ENCODE results near the gene FADS6. TPM values are rescaled to one million over a fixed set of nuclear protein-coding genes. Genes with fewer than 3 reads are reported as not detected.
A peak's percentile ranks its signal among the peaks of the same experiment; 100 is the strongest.

FADS6 gene
- total RNA-seq, 2 experiments from 2014 or later = not detected

GRCh38 chr17:74859459-74860228 lies 33.8 kb downstream of the FADS6 start, which contains the start of gene GRIN2C:
GRIN2C (minus strand) TSS chr17:74859885; CDS start chr17:74855092, 4,793 bp downstream.
- Mint-ChIP-seq H3K4me1 (ENCODE audit: low read depth) (peaks cover 13% of the 10 kb centered on the region), H3K9me3 (no peaks in the 10 kb centered on the region), H3K36me3 (ENCODE audit: low read depth) (no peaks in the 10 kb centered on the region), H3K27ac (no peak within 1 kb of the TSS), H3K4me3 (peak within 1 kb of the TSS; percentile 69), H3K27me3 (peaks cover 73% of the 10 kb centered on the region)
- H3K36me3 ChIP-seq (ENCODE audit: insufficient read depth, low read length) = no peaks in the 10 kb centered on the region
- peak; percentile 44 for ATAC-seq (ENCODE audit: poor library complexity)
- H3K4me3 ChIP-seq (ENCODE audit: low read length) = peak within 1 kb of the TSS; percentile 10
- ChIA-PET POLR2A (interaction anchor here (1.7 kb wide), 1 partner anchor 14 kb away, joined by 4 read pairs; the partner anchor contains the start of gene FDXR), CTCF (interaction anchor here (0.5 to 2.1 kb wide), 6 partner anchors 9 to 193 kb away, joined by 3 to 9 read pairs (median 4); partner anchors contain the start of gene FDXR)
- no peak within 1 kb of the TSS for H3K27ac ChIP-seq (ENCODE audit: low read depth in 1 of 2, low read length in 2 of 2)
- H3K27me3 ChIP-seq (ENCODE audit: control insufficient read depth in 1 of 2, insufficient read depth in 2 of 2, low read length in 2 of 2) = peaks cover 44 to 68% of the 10 kb centered on the region in 2 experiments
- H3K4me1 ChIP-seq (ENCODE audit: insufficient read depth, low read length) = peaks cover 32% of the 10 kb centered on the region
- H3K9me3 ChIP-seq (ENCODE audit: control insufficient read depth in 1 of 2, insufficient read depth in 1 of 2, low read length in 2 of 2) = peaks cover 0 to 16% of the 10 kb centered on the region in 2 experiments
- DNase-seq = peak in 9 of 14 experiments; percentile 18 to 75 (median 33)
- no peak for TF ChIP-seq CTCF (IDR thresholded peaks at IDR 0.05)
- intact Hi-C loops (cut with DNase I, micrococcal nuclease) = loop anchor here in 1 of 2 experiments (5.0 kb wide), 1 partner anchor 112 kb away; the partner anchor contains the start of gene NHERF1

- ChIA-PET POLR2A (interaction anchor here (1.7 kb wide), 1 partner anchor 14 kb away, joined by 4 read pairs; the partner anchor contains the start of gene FDXR), CTCF (interaction anchor here (1.3 to 1.8 kb wide), 3 partner anchors 10 to 14 kb away, joined by 3 to 9 read pairs (median 3); partner anchors contain the start of gene FDXR)
- Histone ChIP-seq H3K27me3 (ENCODE audit: control insufficient read depth in 1 of 2, insufficient read depth in 2 of 2, low read length in 2 of 2) (peaks cover 50 to 76% of the 10 kb centered on the region in 2 experiments), H3K36me3 (ENCODE audit: insufficient read depth, low read length) (no peaks in the 10 kb centered on the region), H3K9me3 (ENCODE audit: control insufficient read depth in 1 of 2, insufficient read depth in 1 of 2, low read length in 2 of 2) (peaks cover 0 to 16% of the 10 kb centered on the region in 2 experiments), H3K4me3 (ENCODE audit: low read length) (no peak overlapping the region), H3K4me1 (ENCODE audit: insufficient read depth, low read length) (peaks cover 31% of the 10 kb centered on the region), H3K27ac (ENCODE audit: low read depth in 1 of 2, low read length in 2 of 2) (no peak overlapping the region)
- Mint-ChIP-seq H3K27ac (no peak overlapping the region), H3K36me3 (ENCODE audit: low read depth) (no peaks in the 10 kb centered on the region), H3K27me3 (peaks cover 81% of the 10 kb centered on the region), H3K9me3 (no peaks in the 10 kb centered on the region), H3K4me1 (ENCODE audit: low read depth) (peaks cover 13% of the 10 kb centered on the region), H3K4me3 (no peak overlapping the region)
- ATAC-seq (ENCODE audit: poor library complexity) (no peak), DNase-seq (no peak)
- no peak for TF ChIP-seq CTCF (IDR thresholded peaks at IDR 0.05)
- intact Hi-C loops (cut with DNase I, micrococcal nuclease) = no loop called here
Observed at GRCh38 chr17:74858672-74859458, 34.6 kb downstream of the FADS6 start.

- Histone ChIP-seq H3K4me3 (ENCODE audit: low read length) (no peak overlapping the region), H3K27me3 (ENCODE audit: control insufficient read depth in 1 of 2, insufficient read depth in 2 of 2, low read length in 2 of 2) (peaks cover 54 to 76% of the 10 kb centered on the region in 2 experiments), H3K36me3 (ENCODE audit: insufficient read depth, low read length) (no peaks in the 10 kb centered on the region), H3K27ac (ENCODE audit: low read depth in 1 of 2, low read length in 2 of 2) (no peak overlapping the region), H3K4me1 (ENCODE audit: insufficient read depth, low read length) (peaks cover 36% of the 10 kb centered on the region), H3K9me3 (ENCODE audit: control insufficient read depth in 1 of 2, insufficient read depth in 1 of 2, low read length in 2 of 2) (peaks cover 0 to 16% of the 10 kb centered on the region in 2 experiments)
- Mint-ChIP-seq H3K36me3 (ENCODE audit: low read depth) (no peaks in the 10 kb centered on the region), H3K4me1 (ENCODE audit: low read depth) (peaks cover 17% of the 10 kb centered on the region), H3K4me3 (no peak overlapping the region), H3K9me3 (no peaks in the 10 kb centered on the region), H3K27ac (no peak overlapping the region), H3K27me3 (peaks cover 79% of the 10 kb centered on the region)
- no peak for TF ChIP-seq CTCF (IDR thresholded peaks at IDR 0.05)
- POLR2A ChIA-PET = no interaction called here
- DNase-seq (no peak), ATAC-seq (ENCODE audit: poor library complexity) (no peak)
- intact Hi-C loops (cut with DNase I, micrococcal nuclease) = no loop called here
- CTCF ChIA-PET = interaction anchor here (0.5 kb wide), 1 partner anchor 123 kb away, joined by 3 read pairs; no protein-coding TSS in a partner anchor
Observed at GRCh38 chr17:74857191-74857590, 36.2 kb downstream of the FADS6 start.
